HUDEP-2 (cell line): ENCODE results near the gene SLAMF9.

Experiments
- DNase-seq, 76 experiments: peaks; one replicate each; lab custom pipeline; 2025; ENCODE audit not compliant: unreplicated experiment in 76 of 76; lab: John Stamatoyannopoulos, UW

Gene SLAMF9

GRCh38 chr1:159935719-159936272 is 18.2 kb downstream of the SLAMF9 start:
- DNase-seq, result peak in 1 of 76 experiments; percentile 11

DNA sequence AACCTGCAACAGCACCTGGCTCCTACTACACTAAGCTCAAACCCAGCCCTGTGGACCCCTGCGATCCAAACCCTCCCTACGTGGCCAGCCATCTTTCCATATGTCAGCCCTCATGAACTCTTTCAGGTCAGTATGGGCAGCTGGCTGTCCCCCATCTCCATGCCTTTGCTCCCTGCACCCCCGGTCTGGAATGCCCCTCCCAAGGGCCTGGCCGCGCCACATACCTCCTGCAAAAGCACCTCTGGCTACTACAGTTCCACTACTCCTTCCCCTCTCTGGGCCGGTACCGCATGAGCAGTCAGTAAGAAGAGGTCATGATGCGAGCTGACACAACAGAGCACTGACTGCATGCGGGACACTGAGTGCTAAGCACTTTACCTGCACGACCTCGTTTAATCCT is 18.7 kb downstream of the SLAMF9 start:
- DNase-seq, result no peak

- no peak for DNase-seq
Observed at GRCh38 chr1:159934136-159935039, 19.6 kb downstream of the SLAMF9 start.

DNA sequence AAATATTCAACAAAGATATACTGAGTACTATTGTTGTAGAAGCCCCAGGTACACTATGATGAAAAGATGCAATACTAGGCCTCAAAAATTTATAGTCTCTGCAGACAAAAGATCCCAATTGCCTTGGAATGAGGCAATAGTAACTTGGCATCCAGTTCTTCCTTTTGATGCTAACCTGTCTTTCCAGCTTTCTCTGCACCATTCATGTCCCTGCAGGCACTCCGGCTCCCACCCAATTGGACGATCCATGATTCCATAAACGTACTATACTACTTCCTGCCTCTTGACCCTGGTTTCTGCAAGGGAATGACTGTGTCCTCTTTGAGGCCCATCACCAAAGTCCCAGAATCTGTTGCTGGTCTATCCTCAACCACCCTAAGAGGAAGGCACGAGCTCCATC is 20.7 kb downstream of the SLAMF9 start:
- DNase-seq, result no peak

GRCh38 chr1:159932296-159933285 is 21.4 kb downstream of the SLAMF9 start:
- DNase-seq, result no peak

DNA sequence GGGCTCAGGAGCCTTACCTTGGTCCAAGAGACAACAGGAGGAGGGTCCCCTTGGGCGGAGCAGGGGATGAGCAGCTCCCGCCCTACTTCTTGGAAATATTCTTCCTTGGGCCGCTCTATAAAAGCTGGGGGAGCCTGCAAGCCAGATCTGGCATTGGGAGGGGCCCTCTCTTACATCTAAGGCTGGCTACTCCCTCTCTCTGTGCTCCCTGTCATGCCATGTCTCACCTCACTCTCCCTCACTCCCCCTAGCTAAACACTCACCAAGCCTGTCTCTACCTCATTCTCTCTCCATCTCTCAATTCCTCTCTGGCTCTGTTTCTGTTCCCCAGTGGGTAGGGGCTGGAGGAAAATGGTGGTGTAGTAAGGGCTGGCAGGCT is 22.3 kb downstream of the SLAMF9 start:
- no peak for DNase-seq

DNA sequence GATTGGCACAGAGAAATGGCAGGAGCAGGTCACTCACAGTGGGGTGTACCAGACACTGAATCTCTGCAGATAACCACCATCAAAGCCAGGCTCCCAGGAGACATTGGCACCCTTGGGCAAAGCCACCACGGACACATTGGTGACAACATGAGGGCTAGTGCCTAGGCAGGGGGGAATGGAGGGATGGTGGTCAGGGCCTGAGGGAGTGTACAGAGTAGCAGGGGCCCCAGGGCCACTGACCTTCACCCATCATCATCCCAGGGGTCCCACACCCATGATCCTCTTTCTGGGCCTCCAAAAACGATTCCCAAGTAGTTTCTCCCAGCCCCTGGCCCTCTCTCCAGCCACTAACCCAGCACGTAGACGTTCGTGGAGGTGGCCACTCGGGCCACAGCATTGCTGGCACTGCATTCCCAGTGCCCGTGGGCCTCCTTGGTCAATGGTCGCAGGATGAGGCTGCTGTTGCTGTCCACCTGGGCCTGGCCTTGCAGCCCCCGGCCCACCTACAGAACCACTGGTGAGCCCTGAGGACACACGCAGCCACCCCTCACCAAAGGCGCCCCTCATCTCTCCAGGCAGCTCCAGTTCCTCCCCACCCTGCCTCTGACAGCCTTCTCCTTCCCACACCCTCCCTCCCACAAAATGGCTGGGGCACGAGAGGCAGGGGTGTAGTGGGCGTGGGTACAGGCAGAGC is 22.8 kb downstream of the SLAMF9 start:
- no peak for DNase-seq

GRCh38 chr1:159930634-159931033 is 23.4 kb downstream of the SLAMF9 start:
- DNase-seq, result no peak

DNA sequence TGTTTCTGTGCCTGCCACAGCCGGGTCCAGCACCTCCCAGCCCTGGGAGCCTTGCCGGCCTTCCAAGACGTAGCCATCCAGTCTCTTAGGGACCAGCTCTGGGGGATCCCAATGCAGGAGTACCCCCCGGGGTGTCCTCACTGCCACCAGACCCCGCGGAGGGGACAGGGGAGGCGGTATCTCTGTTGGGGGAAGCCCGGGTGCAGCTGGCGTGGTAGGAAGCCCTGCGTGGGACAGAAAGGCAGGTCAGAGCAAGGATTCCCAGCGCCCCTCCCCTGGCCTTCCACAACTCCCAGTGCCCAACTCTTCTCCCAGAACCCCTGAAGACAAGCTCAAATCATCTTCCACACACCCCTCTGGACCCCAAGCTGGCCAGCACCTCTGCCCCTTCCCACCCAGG is 23.8 kb downstream of the SLAMF9 start:
- no peak for DNase-seq

DNA sequence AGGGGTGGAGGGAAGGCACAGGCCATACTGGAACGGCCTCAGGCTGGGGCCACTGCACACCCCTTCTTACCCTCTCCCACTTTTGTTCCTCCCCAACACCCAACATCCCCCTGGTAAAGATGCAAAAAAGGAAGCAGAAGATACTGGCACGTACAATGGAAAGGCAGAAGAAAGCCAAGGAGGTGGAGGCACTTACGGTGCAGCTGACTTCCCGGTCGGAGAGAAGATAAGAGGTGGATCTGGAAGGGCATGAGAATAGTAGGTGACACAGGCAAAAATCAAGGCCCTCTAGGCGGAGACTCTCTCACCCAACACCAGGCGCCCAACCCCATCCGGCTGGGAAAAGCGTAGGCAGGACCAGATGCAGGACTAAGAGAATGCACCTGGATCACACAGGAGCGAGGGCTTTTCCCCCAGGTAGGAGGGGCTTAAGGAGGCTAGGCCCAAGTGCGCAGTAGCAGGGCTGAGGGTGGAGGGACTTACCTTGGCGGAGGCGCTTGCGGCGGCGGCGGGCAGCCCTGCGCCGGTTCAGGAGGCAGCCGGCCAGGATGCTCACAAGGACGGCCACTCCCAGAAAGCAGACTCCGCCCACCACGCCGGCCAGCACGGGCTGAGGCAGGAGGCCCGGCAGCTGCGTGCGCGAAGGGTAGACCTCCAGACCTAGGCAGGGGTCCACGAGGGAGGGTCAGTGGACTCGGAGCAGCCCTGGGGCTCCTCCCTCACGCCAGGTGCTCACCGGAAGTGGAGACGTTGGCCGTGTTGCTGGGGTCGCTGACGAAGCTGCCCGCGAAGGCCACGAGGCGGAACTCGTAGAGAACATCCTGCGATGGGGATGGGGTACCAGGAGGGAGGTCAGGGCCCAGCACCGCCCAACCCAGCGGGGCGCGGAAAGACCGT is 24.6 kb downstream of the SLAMF9 start:
- no peak for DNase-seq

GRCh38 chr1:159928491-159929050 is 25.5 kb downstream of the SLAMF9 start:
- DNase-seq, result no peak

DNA sequence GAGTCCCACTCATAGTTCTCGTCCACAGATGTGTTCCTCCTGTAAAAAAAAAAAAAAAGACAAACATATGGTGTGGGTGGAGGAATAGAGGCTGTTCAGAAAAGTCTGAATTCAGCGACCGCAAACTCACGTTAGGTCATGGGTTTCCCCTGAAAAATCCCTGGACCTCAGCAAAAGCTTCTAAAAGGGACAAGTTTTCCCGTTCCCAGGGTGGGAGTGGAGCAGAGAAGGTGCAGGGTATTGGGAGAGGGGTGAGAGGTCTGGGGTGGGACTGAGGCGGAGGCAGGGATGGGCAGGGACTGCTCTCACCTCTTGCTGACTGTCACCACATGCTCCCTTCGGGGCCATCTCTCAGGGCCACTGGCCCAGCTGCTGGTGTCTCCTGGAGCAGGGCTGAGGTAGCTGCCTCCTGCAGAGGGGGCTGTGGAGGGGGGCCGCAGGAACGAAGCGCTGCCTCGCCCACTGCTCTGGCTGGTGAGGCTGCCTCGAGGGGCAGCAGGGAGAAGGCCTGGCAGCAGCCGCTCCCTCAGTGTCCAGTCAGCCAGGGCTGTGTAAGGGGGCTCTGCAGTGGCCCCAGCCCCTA is 26.1 kb downstream of the SLAMF9 start:
- no peak for DNase-seq

GRCh38 chr1:159927211-159927848 is 26.7 kb downstream of the SLAMF9 start:
- no peak for DNase-seq

DNA sequence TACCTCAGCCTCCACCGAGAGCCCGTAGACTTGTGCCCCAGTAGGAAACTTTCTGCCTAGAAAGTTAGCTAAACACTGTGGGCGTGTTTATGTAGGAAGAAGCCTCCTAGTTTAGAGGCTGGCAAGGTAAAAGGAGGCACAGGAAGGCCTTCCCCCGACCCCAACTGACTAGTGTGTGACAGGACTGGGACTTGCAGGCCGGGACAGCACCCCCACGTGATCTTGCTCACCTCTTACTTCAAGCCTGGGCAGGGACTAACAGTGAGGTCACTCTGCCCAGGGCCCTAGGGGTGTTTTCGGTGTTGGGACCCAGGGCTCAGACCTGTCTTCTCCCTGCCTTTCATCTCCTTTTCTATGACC is 28.3 kb downstream of the SLAMF9 start:
- DNase-seq, result peak in 1 of 76 experiments; percentile 45

DNA sequence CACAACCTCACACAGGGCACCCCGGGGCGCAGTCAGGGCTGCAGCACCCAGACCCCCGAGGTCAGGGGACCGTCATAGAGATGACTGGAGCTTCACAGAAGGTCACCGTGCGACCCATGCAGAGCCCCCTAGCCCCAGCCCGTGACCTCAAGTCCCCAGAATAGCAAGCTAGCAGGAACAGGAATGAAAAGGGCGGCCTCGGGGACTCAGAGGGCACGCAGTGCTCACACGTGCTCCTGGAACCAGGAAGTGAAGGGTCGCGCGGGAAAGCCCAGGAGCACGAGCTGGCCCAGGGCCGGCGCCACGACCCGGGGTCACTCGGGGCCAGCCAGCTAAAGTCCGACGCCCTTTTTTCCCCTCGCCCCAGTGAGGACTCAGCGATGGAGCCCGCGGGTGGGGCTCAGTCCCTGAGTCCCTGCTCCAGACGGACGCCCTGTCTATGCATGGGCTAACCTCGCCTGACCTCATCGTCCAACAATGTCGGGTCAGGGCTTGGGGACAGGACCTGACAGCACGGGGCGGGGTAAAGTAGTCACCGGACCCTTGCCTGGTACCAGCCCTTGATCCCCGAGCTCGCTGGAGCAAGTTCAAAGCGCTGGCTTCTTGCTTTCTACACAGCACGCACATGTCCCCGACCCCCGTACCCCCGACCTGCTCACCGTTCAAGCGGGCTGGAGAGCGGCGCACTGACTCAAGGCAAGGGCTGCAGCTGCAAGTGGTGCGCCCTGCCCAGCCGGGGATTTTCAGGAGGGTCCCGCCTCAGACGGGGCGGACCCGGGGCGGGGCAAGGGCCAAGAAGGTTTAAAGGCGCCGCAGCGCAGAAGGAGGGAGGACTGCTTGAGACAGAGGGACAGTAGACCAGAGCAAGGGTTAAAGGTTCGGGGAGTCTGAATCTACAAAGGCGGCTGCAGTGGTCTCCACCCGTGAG is 29.0 kb downstream of the SLAMF9 start, which contains the start of gene TAGLN2:
Gene TAGLN2, minus strand, starts transcription at position 717 of the 928 bp plus-strand sequence. CDS start 4,998 bp downstream, outside the sequence.
- peak in 73 of 76 experiments; percentile 16 to 92 (median 81) for DNase-seq

DNA sequence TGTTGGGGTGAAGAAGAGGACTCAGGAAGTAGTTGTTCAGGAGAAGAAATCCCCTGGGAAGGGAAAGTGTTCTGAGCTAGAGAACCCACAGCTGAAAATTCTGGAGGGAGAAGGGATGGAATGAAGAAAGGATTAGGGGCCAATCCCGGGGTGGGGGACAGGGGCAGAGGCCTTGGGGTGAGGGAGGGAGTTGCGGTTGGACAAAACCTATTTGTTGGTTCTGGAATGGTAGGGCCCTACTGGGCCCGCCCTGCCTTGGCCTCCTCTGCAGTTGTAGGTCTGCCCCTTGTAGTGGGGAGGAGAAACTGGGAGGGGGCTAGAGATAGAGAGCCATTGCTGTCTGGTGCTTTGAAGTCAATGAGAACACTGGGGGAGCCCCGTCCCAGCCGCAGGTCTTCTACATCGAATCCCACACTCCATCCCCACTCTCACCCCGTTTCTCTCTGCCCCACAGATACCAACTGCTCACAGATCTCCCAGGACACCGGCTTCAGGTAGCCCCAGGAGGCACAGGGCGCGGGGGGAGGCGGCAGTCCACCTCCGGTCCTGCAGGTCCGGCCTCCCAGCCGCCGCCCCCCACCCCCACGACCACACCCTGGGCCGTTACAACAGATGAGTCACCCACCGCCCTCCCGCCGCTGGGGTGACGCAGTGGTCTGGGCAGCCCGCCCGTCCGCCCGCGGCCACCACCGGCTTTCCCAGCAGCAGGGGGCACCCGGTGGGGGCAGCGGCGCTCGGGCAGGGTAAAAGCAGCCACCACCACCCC is 29.8 kb downstream of the SLAMF9 start:
- peak in 69 of 76 experiments; percentile 15 to 89 (median 72) for DNase-seq
